IMR-90 (cell line): ENCODE data around the gene UGT8. TPM values are rescaled to one million over a fixed set of nuclear protein-coding genes. Genes with fewer than 3 reads are reported as not detected.

Source experiments
- ATAC-seq: fragments of 200-7000 bp; cut with Tn5 transposase; 2 replicates; pipeline ENCODE4 v1.9.1; 2020; ENCODE audit warnings: low read depth, mild to moderate bottlenecking, moderate library complexity
- BruUV-seq: library from RNA; stranded (reverse); fragments of 400-500 nt; replicated peaks from 2 replicates; lab custom pipeline; 2021; lab: Mats Ljungman, UMichigan
- CTCF ChIA-PET: fragments of 300-600 bp; formaldehyde crosslinking; extraction: SDS; loops from one replicate; lab custom pipeline; 2021; ENCODE audit warnings: antibody characterized with exemption; lab: Yijun Ruan, JAX
- POLR2A ChIA-PET: fragments of 300-600 bp; sonication (Branson Sonifier 250); formaldehyde crosslinking; loops from one replicate; lab custom pipeline; 2022; ENCODE audit warnings: antibody characterized with exemption; ENCODE audit not compliant: unreplicated experiment; lab: Charles Lee
- DNase-seq: peaks from one replicate; pipeline ENCODE4 v3.0.0; 2013
- H2AFZ ChIP-seq: replicated peaks from 2 replicates; pipeline ENCODE3; 2013; ENCODE audit warnings: low read length, mild to moderate bottlenecking; ENCODE audit not compliant: poor library complexity
- H2AK5ac ChIP-seq: 2 replicates; pipeline ENCODE4 v1.6.1; 2013; ENCODE audit warnings: low read depth, low read length, inconsistent platforms
- H2AK9ac ChIP-seq: replicated peaks from 2 replicates; pipeline ENCODE3; 2013; ENCODE audit warnings: mild to moderate bottlenecking, low read depth, low read length, moderate library complexity; ENCODE audit not compliant: poor library complexity
- H2BK120ac ChIP-seq: 2 replicates; pipeline ENCODE4 v1.6.1; 2013; ENCODE audit warnings: low read depth, low read length, inconsistent platforms
- H2BK15ac ChIP-seq: 3 replicates; pipeline ENCODE4 v1.6.1; 2013; ENCODE audit warnings: low read depth, low read length, inconsistent platforms
- H2BK20ac ChIP-seq: 2 replicates; pipeline ENCODE4 v1.6.1; 2013; ENCODE audit warnings: low read depth, mild to moderate bottlenecking, inconsistent platforms, low read length, moderate library complexity
- H2BK5ac ChIP-seq: 2 replicates; pipeline ENCODE4 v1.6.1; 2013; ENCODE audit warnings: mild to moderate bottlenecking, low read depth, low read length, inconsistent platforms; ENCODE audit not compliant: poor library complexity, severe bottlenecking
- H3K14ac ChIP-seq: replicated peaks from 2 replicates; pipeline ENCODE4 v1.6.1; 2013; ENCODE audit warnings: low read depth, low read length, inconsistent platforms
- H3K18ac ChIP-seq: 2 replicates; pipeline ENCODE4 v1.6.1; 2013; ENCODE audit warnings: low read depth, low read length, control low read depth
- H3K23ac ChIP-seq: 2 replicates; pipeline ENCODE4 v1.6.1; 2013; ENCODE audit warnings: low read depth, low read length, inconsistent platforms
- H3K27ac ChIP-seq: 2 replicates; pipeline ENCODE4 v1.5.1; 2013; ENCODE audit warnings: mild to moderate bottlenecking, control low read depth, low read length; ENCODE audit not compliant: insufficient read depth
- H3K27me3 ChIP-seq: 2 replicates; pipeline ENCODE4 v1.6.1; 2013; ENCODE audit warnings: low read length; ENCODE audit not compliant: control insufficient read depth, insufficient read depth
- H3K36me3 ChIP-seq: 2 replicates; pipeline ENCODE4 v1.6.1; 2013; ENCODE audit warnings: low read length, mixed read lengths; ENCODE audit not compliant: control insufficient read depth, insufficient read depth
- H3K4ac ChIP-seq: 2 replicates; pipeline ENCODE4 v1.6.1; 2013; ENCODE audit warnings: low read depth, low read length, inconsistent platforms
- H3K4me1 ChIP-seq: 2 replicates; pipeline ENCODE4 v1.6.1; 2013; ENCODE audit warnings: low read length, mixed read lengths; ENCODE audit not compliant: control insufficient read depth, insufficient read depth
- H3K4me2 ChIP-seq: 2 replicates; pipeline ENCODE4 v1.6.1; 2013; ENCODE audit warnings: low read depth, mild to moderate bottlenecking, control low read depth, low read length, moderate library complexity
- H3K4me3 ChIP-seq: 2 replicates; pipeline ENCODE4 v1.5.1; 2013; ENCODE audit warnings: low read depth, mild to moderate bottlenecking, control low read depth, low read length, moderate library complexity; ENCODE audit not compliant: insufficient read depth
- H3K56ac ChIP-seq: 2 replicates; pipeline ENCODE4 v1.6.1; 2013; ENCODE audit warnings: low read length, inconsistent platforms; ENCODE audit not compliant: insufficient read depth; ENCODE audit errors: extremely low read depth
- H3K79me1 ChIP-seq, 2 experiments: 2 replicates each; pipeline ENCODE4 v1.6.1; 2013; ENCODE audit warnings: low read length in 2 of 2, inconsistent platforms in 1 of 2, low read depth in 1 of 2
- H3K9ac ChIP-seq: 2 replicates; pipeline ENCODE4 v1.6.1; 2013; ENCODE audit warnings: low read depth, low read length, control low read depth
- H3K9me1 ChIP-seq: 2 replicates; pipeline ENCODE4 v1.6.1; 2013; ENCODE audit warnings: low read length, inconsistent platforms; ENCODE audit not compliant: insufficient read depth
- H3K9me3 ChIP-seq: 2 replicates; pipeline ENCODE4 v1.6.1; 2013; ENCODE audit warnings: low read length; ENCODE audit not compliant: control insufficient read depth, insufficient read depth
- H4K20me1 ChIP-seq: 2 replicates; pipeline ENCODE4 v1.6.1; 2013; ENCODE audit warnings: low read length, inconsistent platforms; ENCODE audit not compliant: insufficient read depth
- H4K5ac ChIP-seq: 2 replicates; pipeline ENCODE4 v1.6.1; 2013; ENCODE audit warnings: mild to moderate bottlenecking, low read depth, low read length, control low read depth
- H4K8ac ChIP-seq, 2 experiments: 2 replicates each; pipeline ENCODE4 v1.6.1; 2013; ENCODE audit warnings: low read depth in 2 of 2, low read length in 2 of 2, control low read depth in 1 of 2, inconsistent platforms in 1 of 2
- H4K91ac ChIP-seq: 2 replicates; pipeline ENCODE4 v1.6.1; 2013; ENCODE audit warnings: low read depth, low read length, inconsistent platforms; ENCODE audit not compliant: insufficient read depth
- BHLHE40 ChIP-seq: fragments of 150-350 bp; IDR thresholded peaks from 2 replicates; pipeline ENCODE4 v1.6.1; 2016; ENCODE audit warnings: mild to moderate bottlenecking, low read depth, low read length
- CEBPB ChIP-seq: IDR thresholded peaks from 2 replicates; pipeline ENCODE4 v1.6.1; 2012; ENCODE audit warnings: low read depth, low read length, improper control_type of control experiment
- CHD1 ChIP-seq: IDR thresholded peaks from 2 replicates; pipeline ENCODE4 v1.6.1; 2012; ENCODE audit warnings: low read depth, low read length, improper control_type of control experiment
- CTCF ChIP-seq: conservative IDR thresholded peaks from 2 replicates; pipeline ENCODE4 v1.5.1; 2012; ENCODE audit warnings: mild to moderate bottlenecking, low read depth, low read length, improper control_type of control experiment
- ELK1 ChIP-seq: fragments of 150-350 bp; IDR thresholded peaks from 2 replicates; pipeline ENCODE4 v1.6.1; 2016; ENCODE audit warnings: low read depth, mild to moderate bottlenecking, low read length, moderate library complexity, borderline replicate concordance
- MAZ ChIP-seq: IDR thresholded peaks from 2 replicates; pipeline ENCODE4 v1.6.1; 2012; ENCODE audit warnings: low read depth, mild to moderate bottlenecking, low read length, improper control_type of control experiment, moderate library complexity, borderline replicate concordance
- MXI1 ChIP-seq: IDR thresholded peaks from 2 replicates; pipeline ENCODE4 v1.6.1; 2012; ENCODE audit warnings: low read depth, mild to moderate bottlenecking, low read length, moderate library complexity, borderline replicate concordance
- NFE2L2 ChIP-seq: fragments of 150-350 bp; IDR thresholded peaks from 2 replicates; pipeline ENCODE4 v1.6.1; 2016; ENCODE audit warnings: low read depth, mild to moderate bottlenecking, low read length
- POLR2A ChIP-seq: IDR thresholded peaks from 2 replicates; pipeline ENCODE4 v1.6.1; 2012; ENCODE audit warnings: mild to moderate bottlenecking, low read depth, low read length
- RAD21 ChIP-seq: IDR thresholded peaks from 2 replicates; pipeline ENCODE4 v1.6.1; 2012; ENCODE audit warnings: low read length, improper control_type of control experiment
- RFX5 ChIP-seq: IDR thresholded peaks from 2 replicates; pipeline ENCODE4 v1.8.0; 2012; ENCODE audit warnings: low read depth, mild to moderate bottlenecking, low read length, moderate library complexity
- USF2 ChIP-seq: fragments of 150-350 bp; IDR thresholded peaks from 2 replicates; pipeline ENCODE4 v1.6.1; 2017; ENCODE audit warnings: mild to moderate bottlenecking, antibody characterized with exemption, low read length, low read depth
- WGBS, 2 experiments: methylation state at CpG; one replicate each; pipeline versions ENCODE4 v1.1.5 to v1.1.7; 2013; ENCODE audit warnings: missing lambda C conversion rate in 2 of 2; ENCODE audit not compliant: insufficient read length in 1 of 2; ENCODE audit errors: extremely low coverage in 2 of 2; 5-methylcytosine and 5-hydroxymethylcytosine counted together
- dilution Hi-C: fragments of 300-500 bp; cut with HindIII; formaldehyde crosslinking; loops from one replicate; pipeline ENCODE4 v1.14.3; 2018; ENCODE audit warnings: low sequenced_read_pairs; ENCODE audit not compliant: unreplicated experiment
- in situ Hi-C: fragments of 300-500 bp; cut with MboI; formaldehyde crosslinking; loops from 3 replicates; pipeline ENCODE4 v1.14.3; 2019; ENCODE audit warnings: low sequenced_read_pairs, inconsistent platforms, mixed read lengths
- intact Hi-C: fragments of 100-400 bp; cut with micrococcal nuclease; formaldehyde crosslinking; loops from 2 replicates; pipeline ENCODE4 v1.10.0; 2022
- polyA plus RNA-seq, 3 experiments: library from polyadenylated mRNA; depleted of rRNA; stranded (reverse); fragments of >200 nt; gene quantifications; 2 replicates each; pipeline ENCODE4 v1.2.3, GENCODE V29; 2012; ENCODE audit warnings: low replicate concordance in 1 of 3
- total RNA-seq: library from RNA; depleted of rRNA; stranded (reverse); fragments of >200 nt; gene quantifications from 2 replicates; pipeline ENCODE4 v1.2.3, GENCODE V29; 2012

UGT8 gene
- total and polyA plus RNA-seq, 2 of the 4 experiments (the other 2 are of a cell fraction) = not detected

- Histone ChIP-seq H3K23ac (no peak overlapping the region), H2BK20ac (no peak overlapping the region), H2BK120ac (no peak overlapping the region), H3K9me3 (no peaks in the 10 kb centered on the region), H2BK5ac (no peak overlapping the region), H3K4me3 (no peak overlapping the region), H3K4ac (no peak overlapping the region), H3K36me3 (no peaks in the 10 kb centered on the region), H3K14ac (no peak overlapping the region), H3K27me3 (no peaks in the 10 kb centered on the region), H3K4me1 (no peaks in the 10 kb centered on the region), H4K91ac (no peak overlapping the region), H3K79me1 (no peaks in the 10 kb centered on the region), H3K27ac (no peak overlapping the region), H2AK9ac (no peak overlapping the region), H4K20me1 (no peaks in the 10 kb centered on the region), H3K9me1 (no peaks in the 10 kb centered on the region), H4K8ac (no peak overlapping the region), H3K56ac (no peak overlapping the region), H2AK5ac (no peak overlapping the region), H3K9ac (no peak overlapping the region), H3K4me2 (no peak overlapping the region), H2AFZ (no peak overlapping the region), H3K18ac (no peak overlapping the region), H4K5ac (no peak overlapping the region), H2BK15ac (no peak overlapping the region)
- dilution Hi-C loops = no loop called here
- WGBS, 2 experiments = no CpG with 5 or more reads among the region's 2 CpGs
- in situ Hi-C loops = no loop called here
- ATAC-seq (no peak), DNase-seq (no peak)
- TF ChIP-seq ELK1 (no peak), MXI1 (no peak), NFE2L2 (no peak), CHD1 (no peak), CTCF (no peak), MAZ (no peak), BHLHE40 (no peak), RFX5 (no peak), RAD21 (no peak), CEBPB (no peak), USF2 (no peak), POLR2A (no peak)
- BruUV-seq = no TSS peak
- POLR2A ChIA-PET = no interaction called here
- intact Hi-C loops = no loop called here
- CTCF ChIA-PET = interaction anchor here (0.5 kb wide), 1 partner anchor 60 kb away, joined by 3 read pairs; no protein-coding TSS in a partner anchor
Observed at GRCh38 chr4:114606245-114606644, 7.6 kb downstream of the UGT8 start.
